ENCODE data around the gene GFER.
A peak's percentile ranks its signal among the peaks of the same experiment; 100 is the strongest.

The GFER gene

GRCh38 chr16:1975432-1976215 is 8.4 kb upstream of the GFER start:
- DNase-seq, result no peak

- no peak for DNase-seq
These were observed 7.8 kb upstream of the GFER start for GRCh38 chr16:1976216-1976520.

GRCh38 chr16:1976951-1977874 is 6.8 kb upstream of the GFER start:
- no peak for DNase-seq

- DNase-seq, result no peak
These were observed 6.1 kb upstream of the GFER start for GRCh38 chr16:1977875-1978268.

GRCh38 chr16:1978476-1979120 is 5.4 kb upstream of the GFER start:
- peak; percentile 57 for DNase-seq

GRCh38 chr16:1979271-1980029 is 4.5 kb upstream of the GFER start:
- DNase-seq, result peak; percentile 97

- DNase-seq, result peak; percentile 78
These were observed 3.8 kb upstream of the GFER start for GRCh38 chr16:1980030-1980769.

GRCh38 chr16:1980770-1981087 is 3.3 kb upstream of the GFER start:
- no peak for DNase-seq

GRCh38 chr16:1981398-1981836 is 2.6 kb upstream of the GFER start, which contains the start of gene NOXO1:
TSS of gene NOXO1 (minus strand) at chr16:1981469. CDS start at chr16:1981179, 290 bp downstream.
- DNase-seq, result peak; percentile 80

GRCh38 chr16:1982013-1982433 is 2.0 kb upstream of the GFER start:
- peak; percentile 91 for DNase-seq

- DNase-seq, result no peak
These were observed 926 bp upstream of the GFER start for GRCh38 chr16:1982991-1983543.

GRCh38 chr16:1984347-1985225 is 593 bp downstream of the GFER start:
- DNase-seq, result peak; percentile 74

- DNase-seq, result no peak
These were observed 1.6 kb downstream of the GFER start for GRCh38 chr16:1985466-1986150.

- no peak for DNase-seq
These were observed 3.2 kb downstream of the GFER start for GRCh38 chr16:1987198-1987597.

GRCh38 chr16:1989209-1990100 is 5.5 kb downstream of the GFER start, which contains the start of gene SYNGR3:
TSS of gene SYNGR3 (plus strand) at chr16:1989970. CDS start at chr16:1990103, 133 bp downstream.
- peak; percentile 90 for DNase-seq

- no peak for DNase-seq
These were observed 6.0 kb downstream of the GFER start for GRCh38 chr16:1990101-1990350.

GRCh38 chr16:1990351-1991134 is 6.5 kb downstream of the GFER start:
- peak; percentile 83 for DNase-seq

- DNase-seq, result peak; percentile 36
These were observed 7.2 kb downstream of the GFER start for GRCh38 chr16:1991135-1991551.

All from NCI-H69 (cell line).